Fibroblast of lung (primary cell): Measurements from ENCODE around the gene KCNT2. TPM values are rescaled to one million over a fixed set of nuclear protein-coding genes. Genes with fewer than 3 reads are reported as not detected.
A peak's percentile ranks its signal among the peaks of the same experiment; 100 is the strongest.

Experiments used
- DNase-seq, 2 donors: peaks; one replicate each; pipeline versions ENCODE4 v3.0.0 to v3.0.0-alpha.2; 2010; ENCODE audit warnings: low read depth in 2 of 2
- H2AFZ ChIP-seq: 2 replicates; pipeline ENCODE4 v1.5.1; 2012; ENCODE audit warnings: low read length, control low read depth, inconsistent platforms
- H3K27ac ChIP-seq: 2 replicates; pipeline ENCODE4 v1.5.1; 2011; ENCODE audit warnings: low read length, control low read depth; ENCODE audit not compliant: insufficient read depth
- H3K27me3 ChIP-seq: 2 replicates; pipeline ENCODE4 v1.5.1; 2011; ENCODE audit warnings: mild to moderate bottlenecking, low read length; ENCODE audit not compliant: control insufficient read depth, insufficient read depth
- H3K36me3 ChIP-seq: 2 replicates; pipeline ENCODE4 v1.5.1; 2011; ENCODE audit warnings: low read length; ENCODE audit not compliant: control insufficient read depth, insufficient read depth
- H3K4me1 ChIP-seq: 2 replicates; pipeline ENCODE4 v1.5.1; 2011; ENCODE audit warnings: low read length; ENCODE audit not compliant: control insufficient read depth, insufficient read depth; ENCODE audit errors: extremely low read depth
- H3K4me2 ChIP-seq: 2 replicates; pipeline ENCODE4 v1.5.1; 2011; ENCODE audit warnings: low read length, control low read depth; ENCODE audit not compliant: insufficient read depth; ENCODE audit errors: extremely low read depth
- H3K4me3 ChIP-seq, 4 experiments: fragments of 200-600 bp in 1 of 4; sonication (generic) in 1 of 4; replicated peaks in 1 of 4; 2 replicates each; pipeline ENCODE4 v1.5.1; 2011 to 2016; ENCODE audit warnings: low read length in 4 of 4, low read depth in 3 of 4, mild to moderate bottlenecking in 3 of 4, control low read depth in 2 of 4, inconsistent platforms in 1 of 4, mixed read lengths in 1 of 4; ENCODE audit not compliant: insufficient read depth in 1 of 4; ENCODE audit errors: control extremely low read depth in 1 of 4
- H3K79me2 ChIP-seq: 2 replicates; pipeline ENCODE4 v1.5.1; 2012; ENCODE audit warnings: mild to moderate bottlenecking, low read length, inconsistent platforms; ENCODE audit not compliant: control insufficient read depth, insufficient read depth
- H3K9ac ChIP-seq: 2 replicates; pipeline ENCODE4 v1.5.1; 2011; ENCODE audit warnings: mild to moderate bottlenecking, low read length, control low read depth; ENCODE audit not compliant: insufficient read depth
- H3K9me3 ChIP-seq: 2 replicates; pipeline ENCODE4 v1.5.1; 2012; ENCODE audit warnings: low read depth, low read length; ENCODE audit not compliant: control insufficient read depth, insufficient read depth
- H4K20me1 ChIP-seq: 2 replicates; pipeline ENCODE4 v1.5.1; 2011; ENCODE audit warnings: low read length; ENCODE audit not compliant: control insufficient read depth, insufficient read depth; ENCODE audit errors: extremely low read depth
- EZH2 ChIP-seq: IDR thresholded peaks from 2 replicates; pipeline ENCODE4 v1.5.1; 2012; ENCODE audit warnings: low read length, control low read depth, mild to moderate bottlenecking; ENCODE audit errors: missing control alignments
- polyA plus RNA-seq, 2 donors: library from polyadenylated mRNA; depleted of rRNA in 1 of 2; stranded (reverse) in 1 of 2; unstranded in 1 of 2; fragments of >200 nt; gene quantifications; 2 replicates each; pipeline ENCODE4 v1.2.1, GENCODE V29; 2011 to 2012; ENCODE audit warnings: missing spikeins in 1 of 2
- total RNA-seq: library from RNA; depleted of rRNA; stranded (reverse); fragments of >200 nt; gene quantifications from 2 replicates; pipeline ENCODE4 v1.2.1, GENCODE V29; 2014
- TF ChIP-seq, protein P1 (sequence below), 2 donors: IDR thresholded peaks in 1 of 2; conservative IDR thresholded peaks in 1 of 2; 1 replicate in 1 of 2; 2 replicates in 1 of 2; pipeline ENCODE4 v1.5.1; 2011 to 2012; ENCODE audit warnings: low read length in 2 of 2, control low read depth in 1 of 2, inconsistent platforms in 1 of 2, low read depth in 1 of 2, mild to moderate bottlenecking in 1 of 2

KCNT2 gene
- total and polyA plus RNA-seq, 2 donors (not counting 1 experiment from before 2014, with no cell fraction given), result 0.96 to 8.1 TPM

DNA sequence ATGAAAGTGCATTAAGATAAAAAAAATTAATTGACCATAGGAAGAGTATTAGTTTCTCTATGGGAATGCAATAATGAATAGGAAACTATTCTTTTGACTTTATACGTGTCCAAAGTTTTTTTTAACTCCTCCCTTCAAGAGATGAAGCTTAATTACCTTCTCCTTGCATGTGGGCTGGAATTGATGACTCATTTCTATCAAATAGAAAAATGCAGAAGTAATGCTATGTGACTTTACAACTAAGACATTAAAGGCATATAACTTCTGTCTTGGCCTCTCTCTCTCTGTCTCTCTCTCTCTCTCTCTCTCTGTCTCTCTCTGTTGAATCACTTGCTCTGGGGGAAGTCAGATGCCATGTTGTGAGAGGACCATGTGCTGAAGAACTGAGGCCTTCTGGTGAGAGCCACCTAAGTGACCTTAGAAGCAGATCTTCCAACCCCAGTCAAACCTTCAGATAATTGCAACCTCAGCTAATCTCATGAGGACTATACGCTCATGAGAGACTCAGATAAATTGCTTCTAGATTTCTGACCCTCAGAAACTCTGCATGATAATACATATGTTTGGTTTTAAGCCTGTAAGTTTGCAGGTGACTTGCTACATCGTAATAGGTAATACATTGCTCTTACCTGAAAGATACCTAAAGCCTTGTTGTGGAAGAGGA, 414.2 kb downstream of the KCNT2 start:
- no peak overlapping the region for H3K9ac ChIP-seq
- H4K20me1 ChIP-seq, result no peaks in the 10 kb centered on the region
- no peak overlapping the region for H2AFZ ChIP-seq
- TF ChIP-seq, protein P1, sequence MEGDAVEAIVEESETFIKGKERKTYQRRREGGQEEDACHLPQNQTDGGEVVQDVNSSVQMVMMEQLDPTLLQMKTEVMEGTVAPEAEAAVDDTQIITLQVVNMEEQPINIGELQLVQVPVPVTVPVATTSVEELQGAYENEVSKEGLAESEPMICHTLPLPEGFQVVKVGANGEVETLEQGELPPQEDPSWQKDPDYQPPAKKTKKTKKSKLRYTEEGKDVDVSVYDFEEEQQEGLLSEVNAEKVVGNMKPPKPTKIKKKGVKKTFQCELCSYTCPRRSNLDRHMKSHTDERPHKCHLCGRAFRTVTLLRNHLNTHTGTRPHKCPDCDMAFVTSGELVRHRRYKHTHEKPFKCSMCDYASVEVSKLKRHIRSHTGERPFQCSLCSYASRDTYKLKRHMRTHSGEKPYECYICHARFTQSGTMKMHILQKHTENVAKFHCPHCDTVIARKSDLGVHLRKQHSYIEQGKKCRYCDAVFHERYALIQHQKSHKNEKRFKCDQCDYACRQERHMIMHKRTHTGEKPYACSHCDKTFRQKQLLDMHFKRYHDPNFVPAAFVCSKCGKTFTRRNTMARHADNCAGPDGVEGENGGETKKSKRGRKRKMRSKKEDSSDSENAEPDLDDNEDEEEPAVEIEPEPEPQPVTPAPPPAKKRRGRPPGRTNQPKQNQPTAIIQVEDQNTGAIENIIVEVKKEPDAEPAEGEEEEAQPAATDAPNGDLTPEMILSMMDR (conservative IDR thresholded peaks at IDR 0.05 in 1 of 2, IDR thresholded peaks at IDR 0.05 in 1 of 2; ENCODE audit: low read depth in 1 of 2, low read length in 2 of 2), result no peak
- TF ChIP-seq EZH2, result no peak
- no peak overlapping the region for H3K4me2 ChIP-seq
- H3K36me3 ChIP-seq, result no peaks in the 10 kb centered on the region
- DNase-seq, result peak in 1 of 2 donors; percentile 64
- H3K27me3 ChIP-seq, result no peaks in the 10 kb centered on the region
- no peaks in the 10 kb centered on the region for H3K4me1 ChIP-seq
- no peaks in the 10 kb centered on the region for H3K79me2 ChIP-seq
- H3K27ac ChIP-seq, result no peak overlapping the region
- no peaks in the 10 kb centered on the region for H3K9me3 ChIP-seq
- no peak overlapping the region for H3K4me3 ChIP-seq

GRCh38 chr1:196183941-196184340, 424.3 kb downstream of the KCNT2 start:
- Histone ChIP-seq H3K9ac (no peak overlapping the region), H3K79me2 (no peaks in the 10 kb centered on the region), H3K36me3 (no peaks in the 10 kb centered on the region), H2AFZ (no peak overlapping the region), H3K27me3 (no peaks in the 10 kb centered on the region), H3K4me2 (no peak overlapping the region), H3K27ac (no peak overlapping the region), H3K4me1 (peaks cover 12% of the 10 kb centered on the region), H3K4me3 (no peak overlapping the region), H4K20me1 (no peaks in the 10 kb centered on the region), H3K9me3 (no peaks in the 10 kb centered on the region)
- TF ChIP-seq EZH2, result no peak
- TF ChIP-seq, protein P1 (conservative IDR thresholded peaks at IDR 0.05 in 1 of 2, IDR thresholded peaks at IDR 0.05 in 1 of 2; ENCODE audit: low read depth in 1 of 2, low read length in 2 of 2), result no peak
- peak in 1 of 2 donors; percentile 16 for DNase-seq

GRCh38 chr1:196181594-196181878, 426.7 kb downstream of the KCNT2 start:
- H3K4me2 ChIP-seq, result peak overlapping the region; percentile 28
- no peak for TF ChIP-seq EZH2
- TF ChIP-seq, protein P1 (conservative IDR thresholded peaks at IDR 0.05 in 1 of 2, IDR thresholded peaks at IDR 0.05 in 1 of 2; ENCODE audit: low read depth in 1 of 2, low read length in 2 of 2), result no peak
- peak overlapping the region; percentile 40 for H3K27ac ChIP-seq
- no peaks in the 10 kb centered on the region for H4K20me1 ChIP-seq
- peaks cover 12% of the 10 kb centered on the region for H3K4me1 ChIP-seq
- H3K36me3 ChIP-seq, result no peaks in the 10 kb centered on the region
- H3K9me3 ChIP-seq, result no peaks in the 10 kb centered on the region
- no peak overlapping the region for H2AFZ ChIP-seq
- no peaks in the 10 kb centered on the region for H3K27me3 ChIP-seq
- H3K79me2 ChIP-seq, result no peaks in the 10 kb centered on the region
- DNase-seq, result no peak
- no peak overlapping the region for H3K4me3 ChIP-seq
- no peak overlapping the region for H3K9ac ChIP-seq
